SU-DHL-6 (cell line): Measurements from ENCODE around the gene IGFBP3.

ENCODE experiments used
- H2AFZ ChIP-seq: fragments of 200-600 bp; sonication (generic); 2 replicates; pipeline ENCODE4 v1.6.1; 2014; ENCODE audit warnings: low read depth, mild to moderate bottlenecking, moderate library complexity, mixed read lengths, antibody characterized with exemption, low read length; ENCODE audit not compliant: severe bottlenecking
- H3F3A ChIP-seq: fragments of 200-600 bp; shearing (Covaris generic); 2 replicates; pipeline ENCODE4 v1.6.0; 2016; ENCODE audit warnings: antibody characterized with exemption, mild to moderate bottlenecking; ENCODE audit not compliant: insufficient read depth
- H3K27ac ChIP-seq: fragments of 200-600 bp; sonication (generic); 2 replicates; pipeline ENCODE4 v1.5.1; 2016; ENCODE audit warnings: low read depth, mild to moderate bottlenecking, low read length, moderate library complexity, mixed read lengths
- H3K27me3 ChIP-seq: fragments of 200-600 bp; sonication (generic), shearing (Covaris generic); 2 replicates; pipeline ENCODE4 v1.6.0; 2014; ENCODE audit warnings: mild to moderate bottlenecking, low read length
- H3K36me3 ChIP-seq: fragments of 200-600 bp; sonication (generic); 2 replicates; pipeline ENCODE4 v1.6.1; 2014; ENCODE audit warnings: mild to moderate bottlenecking, low read length, mixed read lengths
- H3K4me2 ChIP-seq: fragments of 300-600, 200-600 bp; shearing (Covaris generic), sonication (generic); 2 replicates; pipeline ENCODE4 v1.6.0; 2014; ENCODE audit warnings: low read length, low read depth, mild to moderate bottlenecking; ENCODE audit not compliant: poor library complexity, severe bottlenecking
- H3K4me3 ChIP-seq: fragments of 200-600 bp; sonication (generic); 2 replicates; pipeline ENCODE4 v1.5.1; 2014; ENCODE audit warnings: antibody characterized with exemption, low read length, mild to moderate bottlenecking, mixed read lengths; ENCODE audit not compliant: insufficient read depth, poor library complexity, severe bottlenecking
- H3K79me2 ChIP-seq: fragments of 200-600 bp; sonication (generic); 2 replicates; pipeline ENCODE4 v1.6.1; 2014; ENCODE audit warnings: mild to moderate bottlenecking, low read length, moderate library complexity; ENCODE audit not compliant: insufficient read depth
- H3K9ac ChIP-seq: fragments of 200-600 bp; sonication (generic); 2 replicates; pipeline ENCODE4 v1.7.0; 2014; ENCODE audit warnings: mild to moderate bottlenecking, low read length
- H3K9me2 ChIP-seq: fragments of 200-600 bp; sonication (generic); replicated peaks from 2 replicates; pipeline ENCODE4 v1.6.1; 2014; ENCODE audit warnings: low read length; ENCODE audit not compliant: insufficient read depth
- H3K9me3 ChIP-seq: fragments of 200-600 bp; sonication (generic); 2 replicates; pipeline ENCODE4 v1.6.1; 2014; ENCODE audit warnings: low read length, mixed read lengths; ENCODE audit not compliant: insufficient read depth
- H4K20me1 ChIP-seq: fragments of 200-600 bp; sonication (generic); 2 replicates; pipeline ENCODE4 v1.6.1; 2014; ENCODE audit warnings: low read depth, mild to moderate bottlenecking, antibody characterized with exemption, low read length, moderate library complexity, mixed read lengths
- EZH2phosphoT487 ChIP-seq: fragments of 200-600 bp; sonication (generic), shearing (Covaris generic); conservative IDR thresholded peaks from 2 replicates; pipeline ENCODE4 v1.6.1; 2018; ENCODE audit warnings: mild to moderate bottlenecking, antibody characterized with exemption, low read length, moderate library complexity, mixed read lengths
- TF ChIP-seq, protein P1 (sequence below): fragments of 200-600 bp; sonication (generic); IDR thresholded peaks from one replicate; pipeline ENCODE4 v1.5.1; 2017; ENCODE audit warnings: antibody characterized with exemption, mild to moderate bottlenecking, low read length, moderate library complexity; ENCODE audit not compliant: insufficient read depth, poor library complexity, severe bottlenecking

IGFBP3 gene

DNA sequence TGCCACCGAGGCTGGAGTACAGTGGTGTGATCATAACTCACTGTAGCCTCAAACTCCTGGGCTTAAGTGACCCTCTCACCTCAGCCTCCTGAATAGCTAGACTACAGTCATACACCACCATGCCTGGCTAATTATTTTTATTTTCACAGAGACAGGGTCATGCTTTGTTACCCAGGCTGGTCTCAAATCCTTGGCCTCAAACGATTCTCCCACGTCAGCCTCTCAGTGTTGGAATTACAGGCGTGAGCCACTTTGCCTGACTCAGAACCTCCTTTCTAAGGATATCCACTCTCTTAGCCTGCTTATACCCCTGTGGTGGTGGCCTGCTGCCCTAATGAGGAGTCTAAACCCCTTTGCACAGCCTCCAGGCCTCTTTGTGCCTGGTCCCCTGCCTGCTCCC, 36.9 kb downstream of the IGFBP3 start:
- Histone ChIP-seq H3K9me3 (no peaks in the 10 kb centered on the region), H3K4me2 (no peak overlapping the region), H2AFZ (no peak overlapping the region), H3F3A (no peaks in the 10 kb centered on the region), H3K36me3 (no peaks in the 10 kb centered on the region), H3K27ac (no peak overlapping the region), H3K27me3 (no peaks in the 10 kb centered on the region), H4K20me1 (no peaks in the 10 kb centered on the region), H3K9ac (no peak overlapping the region), H3K79me2 (no peaks in the 10 kb centered on the region), H3K4me3 (no peak overlapping the region), H3K9me2 (no peaks in the 10 kb centered on the region)
- TF ChIP-seq, protein P1, sequence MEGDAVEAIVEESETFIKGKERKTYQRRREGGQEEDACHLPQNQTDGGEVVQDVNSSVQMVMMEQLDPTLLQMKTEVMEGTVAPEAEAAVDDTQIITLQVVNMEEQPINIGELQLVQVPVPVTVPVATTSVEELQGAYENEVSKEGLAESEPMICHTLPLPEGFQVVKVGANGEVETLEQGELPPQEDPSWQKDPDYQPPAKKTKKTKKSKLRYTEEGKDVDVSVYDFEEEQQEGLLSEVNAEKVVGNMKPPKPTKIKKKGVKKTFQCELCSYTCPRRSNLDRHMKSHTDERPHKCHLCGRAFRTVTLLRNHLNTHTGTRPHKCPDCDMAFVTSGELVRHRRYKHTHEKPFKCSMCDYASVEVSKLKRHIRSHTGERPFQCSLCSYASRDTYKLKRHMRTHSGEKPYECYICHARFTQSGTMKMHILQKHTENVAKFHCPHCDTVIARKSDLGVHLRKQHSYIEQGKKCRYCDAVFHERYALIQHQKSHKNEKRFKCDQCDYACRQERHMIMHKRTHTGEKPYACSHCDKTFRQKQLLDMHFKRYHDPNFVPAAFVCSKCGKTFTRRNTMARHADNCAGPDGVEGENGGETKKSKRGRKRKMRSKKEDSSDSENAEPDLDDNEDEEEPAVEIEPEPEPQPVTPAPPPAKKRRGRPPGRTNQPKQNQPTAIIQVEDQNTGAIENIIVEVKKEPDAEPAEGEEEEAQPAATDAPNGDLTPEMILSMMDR = no peak
- no peak for TF ChIP-seq EZH2phosphoT487

DNA sequence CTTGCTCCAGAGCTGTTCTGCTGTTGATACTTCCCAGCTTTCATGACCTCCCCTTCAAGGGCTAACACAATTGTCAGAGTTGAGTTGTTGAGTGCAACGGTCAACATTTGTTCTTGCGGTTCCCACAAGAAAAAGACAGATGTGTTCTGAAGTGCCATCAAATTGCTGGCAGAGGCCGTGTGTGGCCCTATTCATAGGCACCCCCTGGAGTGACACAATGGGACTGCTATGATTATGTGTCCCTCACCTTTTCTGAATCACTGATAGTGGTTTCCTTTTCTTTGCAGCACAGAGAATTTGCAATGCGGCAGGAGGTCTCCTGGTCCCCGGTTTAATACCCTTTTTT, 38.6 kb downstream of the IGFBP3 start:
- H3K27ac ChIP-seq = no peak overlapping the region
- no peaks in the 10 kb centered on the region for H3K36me3 ChIP-seq
- H3K79me2 ChIP-seq = no peaks in the 10 kb centered on the region
- H3K9me2 ChIP-seq = no peaks in the 10 kb centered on the region
- no peak overlapping the region for H2AFZ ChIP-seq
- H3K9ac ChIP-seq = no peak overlapping the region
- H3F3A ChIP-seq = no peaks in the 10 kb centered on the region
- H4K20me1 ChIP-seq = no peaks in the 10 kb centered on the region
- no peaks in the 10 kb centered on the region for H3K9me3 ChIP-seq
- H3K4me2 ChIP-seq = no peak overlapping the region
- TF ChIP-seq EZH2phosphoT487 = no peak
- TF ChIP-seq, protein P1 = no peak
- H3K27me3 ChIP-seq = no peaks in the 10 kb centered on the region
- H3K4me3 ChIP-seq = no peak overlapping the region

DNA sequence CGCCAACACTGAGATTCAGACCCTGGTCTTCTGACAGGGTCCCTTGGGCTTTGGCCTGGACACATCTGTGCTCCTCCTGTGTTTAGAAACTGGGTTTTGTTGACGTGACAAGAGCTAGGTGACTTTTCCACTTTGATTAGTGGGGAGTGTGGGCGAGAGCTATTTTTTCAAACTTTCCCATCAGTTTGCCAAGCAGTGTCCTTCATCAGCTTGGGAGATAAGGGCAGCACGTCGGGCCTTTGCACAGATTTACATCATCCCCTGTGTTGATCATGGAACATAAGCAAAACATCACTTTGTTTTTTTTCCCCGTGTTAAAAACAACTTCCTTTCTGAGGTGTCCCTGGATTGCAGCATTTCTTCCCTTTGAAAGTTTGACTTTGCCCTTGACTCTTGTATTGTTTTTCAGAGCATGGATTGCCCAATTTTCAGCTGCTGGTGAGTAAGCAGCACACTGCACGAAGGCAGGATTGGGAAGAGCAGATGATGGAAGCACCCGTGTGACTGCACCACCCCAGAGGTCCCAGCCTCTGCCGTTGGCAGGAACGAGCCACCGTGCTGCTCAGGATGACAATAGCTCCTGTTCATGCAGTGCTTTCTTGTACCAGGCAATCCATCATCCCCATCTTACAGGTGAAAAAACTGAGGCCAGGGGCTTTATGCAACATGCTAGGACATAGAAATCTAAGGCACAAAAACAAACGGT, 39.2 kb downstream of the IGFBP3 start:
- no peaks in the 10 kb centered on the region for H3K9me2 ChIP-seq
- no peak overlapping the region for H3K4me3 ChIP-seq
- no peak for TF ChIP-seq EZH2phosphoT487
- TF ChIP-seq, protein P1 = no peak
- H2AFZ ChIP-seq = no peak overlapping the region
- H3K9me3 ChIP-seq = no peaks in the 10 kb centered on the region
- H3K4me2 ChIP-seq = no peak overlapping the region
- no peak overlapping the region for H3K27ac ChIP-seq
- no peaks in the 10 kb centered on the region for H3F3A ChIP-seq
- no peaks in the 10 kb centered on the region for H4K20me1 ChIP-seq
- H3K9ac ChIP-seq = no peak overlapping the region
- H3K36me3 ChIP-seq = no peaks in the 10 kb centered on the region
- no peaks in the 10 kb centered on the region for H3K79me2 ChIP-seq
- no peaks in the 10 kb centered on the region for H3K27me3 ChIP-seq
